GM18505 (cell line): Measurements from ENCODE around the gene ABHD16A.

Experiments
- ATAC-seq: cut with Tn5 transposase; IDR thresholded peaks from one replicate; pipeline ENCODE4 v1.9.1; 2021; ENCODE audit not compliant: unreplicated experiment
- POLR2A ChIP-seq: IDR thresholded peaks from 4 replicates; pipeline ENCODE4 v1.6.1; 2011; ENCODE audit warnings: borderline replicate concordance; ENCODE audit not compliant: insufficient read depth, insufficient read length; ENCODE audit errors: extremely low read depth

ABHD16A gene

DNA sequence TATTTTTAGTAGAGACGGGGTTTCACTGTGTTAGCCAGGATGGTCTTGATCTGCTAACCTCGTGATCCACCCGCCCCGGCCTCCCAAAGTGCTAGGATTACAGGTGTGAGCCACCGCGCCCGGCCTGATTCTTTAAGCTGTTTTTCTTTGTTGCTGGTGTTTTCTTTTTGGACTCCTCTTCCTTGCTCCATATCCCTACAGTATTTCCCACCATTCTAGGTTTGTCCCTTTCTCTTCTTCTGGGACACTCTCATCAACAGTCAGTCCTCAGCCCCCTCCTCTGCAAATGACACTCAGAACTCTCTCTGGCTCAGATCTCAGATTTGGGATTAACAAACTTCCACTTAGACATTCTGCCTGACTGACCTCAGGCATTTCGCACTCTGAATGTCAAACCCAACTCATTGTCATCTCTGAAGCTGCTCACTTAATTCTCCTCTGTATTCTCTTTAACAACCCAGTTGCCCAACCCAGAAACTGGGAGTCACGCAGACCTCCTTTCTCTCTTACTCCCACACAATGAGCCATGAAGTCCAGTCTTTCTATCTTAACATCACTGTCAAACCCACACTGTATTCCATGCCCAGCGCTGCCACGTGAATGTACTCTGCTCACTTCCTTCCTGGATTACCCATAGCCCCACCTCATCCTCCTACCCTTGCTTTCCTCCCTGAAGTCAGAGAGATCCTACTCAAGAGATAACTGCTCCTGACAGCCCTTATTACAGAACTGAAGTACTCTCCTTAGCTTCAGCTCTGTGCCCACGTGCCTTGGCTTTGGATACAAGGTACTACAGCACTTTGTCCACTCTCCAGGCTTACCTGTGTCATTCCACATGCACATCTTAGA, 22.6 kb upstream of the ABHD16A start:
- no peak for TF ChIP-seq POLR2A

DNA sequence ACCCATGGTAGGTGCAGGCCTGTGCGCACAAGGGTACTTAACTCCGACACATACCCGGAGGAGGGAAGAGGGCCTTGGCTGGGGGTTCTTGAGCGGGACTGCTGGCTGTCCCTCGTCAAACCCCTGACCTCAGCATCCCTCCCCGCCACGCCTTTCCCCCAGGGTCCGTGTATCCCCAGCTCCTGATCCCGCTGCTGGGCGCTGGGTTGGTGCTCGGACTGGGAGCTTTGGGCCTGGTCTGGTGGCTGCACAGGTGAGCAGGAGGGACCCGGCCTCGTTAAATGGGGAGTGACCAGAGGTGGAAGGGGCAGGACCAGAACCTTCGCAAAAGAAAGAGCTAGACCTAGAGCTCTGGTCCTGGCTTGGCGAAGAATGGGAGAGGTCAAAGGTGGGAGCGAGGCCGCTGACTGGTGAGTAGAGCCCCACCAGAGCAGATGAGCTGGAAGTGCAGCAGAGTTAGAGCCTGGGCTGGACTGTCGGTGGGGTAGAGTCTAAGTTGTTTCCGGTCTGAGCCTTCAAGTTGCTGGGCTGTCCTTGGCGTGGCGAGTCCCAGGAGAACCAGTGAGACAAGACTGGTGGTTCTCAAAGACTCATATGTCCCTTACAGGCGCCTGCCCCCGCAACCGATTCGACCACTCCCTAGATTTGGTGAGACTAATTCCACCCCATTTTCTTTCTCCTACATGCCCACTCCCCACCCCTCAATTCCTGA, 21.0 kb upstream of the ABHD16A start:
- no peak for TF ChIP-seq POLR2A
- no peak for ATAC-seq

More for the DNA sequence above, 22.6 kb upstream of the ABHD16A start:
- ATAC-seq = no peak

DNA sequence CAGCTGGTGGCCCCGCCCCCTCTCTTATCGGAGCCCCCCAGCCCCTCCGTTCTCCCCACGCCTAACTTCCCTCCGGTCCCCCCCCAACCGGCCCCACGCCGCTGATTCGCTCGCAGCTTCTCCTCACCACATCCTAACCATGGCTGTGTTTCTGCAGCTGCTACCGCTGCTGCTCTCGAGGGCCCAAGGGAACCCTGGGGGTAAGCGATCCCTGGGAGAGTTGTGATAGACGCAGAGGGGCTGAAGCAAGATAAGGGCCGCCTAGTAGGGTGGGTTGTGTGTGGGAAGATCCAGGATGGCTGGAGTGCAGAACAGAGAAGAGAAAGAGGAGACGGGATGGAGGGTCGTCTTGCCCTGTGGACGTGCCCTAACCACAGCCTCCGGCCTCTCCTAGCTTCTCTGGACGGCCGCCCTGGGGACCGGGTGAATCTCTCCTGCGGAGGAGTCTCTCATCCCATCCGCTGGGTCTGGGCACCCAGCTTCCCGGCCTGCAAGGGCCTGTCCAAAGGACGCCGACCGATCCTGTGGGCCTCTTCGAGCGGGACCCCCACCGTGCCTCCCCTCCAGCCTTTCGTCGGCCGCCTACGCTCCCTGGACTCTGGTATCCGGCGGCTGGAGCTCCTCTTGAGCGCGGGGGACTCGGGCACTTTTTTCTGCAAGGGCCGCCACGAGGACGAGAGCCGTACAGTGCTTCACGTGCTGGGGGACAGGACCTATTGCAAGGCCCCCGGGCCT, 20.3 kb upstream of the ABHD16A start, which contains the start of gene MPIG6B:
TSS of gene MPIG6B (plus strand) at position 129 of the 735 bp plus-strand sequence. CDS start at position 140, 11 bp downstream.
- TF ChIP-seq POLR2A = no peak
- no peak for ATAC-seq

DNA sequence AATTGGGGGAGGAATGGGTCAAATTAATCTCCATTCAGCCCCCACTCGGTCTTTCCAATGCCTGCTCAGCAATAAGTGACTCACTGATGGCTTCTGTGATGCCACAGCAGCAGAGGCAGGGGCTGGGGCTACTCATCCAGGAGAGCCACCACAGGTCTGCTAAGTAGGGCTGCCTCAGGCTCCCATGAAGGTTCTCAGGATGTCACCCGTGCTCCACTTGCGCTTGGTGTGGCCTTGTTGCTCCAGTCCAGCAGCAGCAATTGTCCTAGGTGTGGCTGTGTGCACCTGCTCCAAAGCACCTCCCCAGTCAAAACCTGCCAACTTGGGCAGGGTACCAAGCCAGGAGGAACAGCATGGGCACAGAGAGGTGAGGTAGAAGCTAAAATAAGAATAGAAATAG, 19.0 kb upstream of the ABHD16A start:
- no peak for TF ChIP-seq POLR2A
- ATAC-seq = no peak

DNA sequence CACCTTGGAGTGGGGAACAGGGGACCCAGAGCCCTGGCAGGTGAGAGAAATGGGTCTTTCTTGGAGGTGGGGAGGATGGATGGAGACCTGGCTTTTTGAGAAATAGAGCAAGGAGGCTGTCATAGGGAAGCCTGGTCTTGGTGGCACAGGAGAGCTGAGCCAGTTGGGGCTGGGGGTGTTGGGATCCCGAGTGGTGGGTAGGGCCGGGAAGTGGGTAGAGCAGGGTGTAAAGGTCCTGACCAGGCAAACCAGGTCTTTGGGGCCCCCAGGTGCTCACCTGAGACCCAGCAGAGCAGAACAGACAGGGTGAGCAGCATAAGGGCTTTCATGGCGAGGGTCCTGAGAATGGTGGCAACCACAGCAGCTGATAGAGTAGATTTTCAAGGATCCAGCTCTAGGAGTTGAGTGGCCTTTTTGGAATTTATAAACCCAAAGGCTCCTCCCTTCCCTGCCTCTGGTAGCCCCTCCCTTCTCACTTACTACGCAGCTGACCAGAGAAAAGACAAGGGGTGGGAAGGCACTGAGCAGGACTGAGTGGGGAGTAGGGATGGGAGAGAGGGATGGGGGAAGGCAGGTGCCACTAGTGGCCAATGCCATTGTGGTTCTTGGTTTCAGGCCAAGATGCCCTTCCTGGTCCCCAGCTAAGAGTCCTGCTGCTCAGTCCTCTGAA, 18.4 kb upstream of the ABHD16A start, which contains the start of gene LY6G6C:
TSS of gene LY6G6C (minus strand) at position 396 of the 670 bp plus-strand sequence. CDS start at position 329, 67 bp downstream.
- TF ChIP-seq POLR2A = no peak
- no peak for ATAC-seq

DNA sequence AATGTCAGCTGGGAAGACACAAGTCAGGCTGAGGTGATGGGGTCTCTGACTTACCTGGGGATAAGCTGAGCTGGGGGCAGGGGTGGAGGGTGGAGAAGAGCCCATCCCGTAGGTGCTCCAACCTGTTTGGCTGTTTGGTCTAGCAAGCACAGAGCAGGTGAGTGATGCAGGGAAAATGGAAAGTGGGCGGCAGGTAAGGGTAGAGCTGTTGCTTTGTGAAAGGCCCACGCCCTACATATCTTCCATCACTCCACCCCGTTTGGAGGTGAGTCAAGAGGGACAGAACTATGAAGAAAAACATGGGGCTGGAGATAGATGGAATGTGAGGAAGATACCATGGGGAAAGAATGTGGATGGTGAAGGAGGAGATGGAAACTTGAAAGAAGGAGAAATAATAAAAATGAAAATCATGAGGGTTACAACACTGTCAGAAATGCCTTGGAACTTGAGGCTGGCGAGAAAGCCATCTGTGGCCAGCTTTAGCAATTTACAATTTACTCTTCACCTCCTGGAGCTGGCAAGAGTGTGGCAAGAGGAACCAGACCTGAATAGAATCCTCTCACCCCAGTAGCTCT, 17.2 kb upstream of the ABHD16A start:
- no peak for ATAC-seq
- TF ChIP-seq POLR2A = no peak

DNA sequence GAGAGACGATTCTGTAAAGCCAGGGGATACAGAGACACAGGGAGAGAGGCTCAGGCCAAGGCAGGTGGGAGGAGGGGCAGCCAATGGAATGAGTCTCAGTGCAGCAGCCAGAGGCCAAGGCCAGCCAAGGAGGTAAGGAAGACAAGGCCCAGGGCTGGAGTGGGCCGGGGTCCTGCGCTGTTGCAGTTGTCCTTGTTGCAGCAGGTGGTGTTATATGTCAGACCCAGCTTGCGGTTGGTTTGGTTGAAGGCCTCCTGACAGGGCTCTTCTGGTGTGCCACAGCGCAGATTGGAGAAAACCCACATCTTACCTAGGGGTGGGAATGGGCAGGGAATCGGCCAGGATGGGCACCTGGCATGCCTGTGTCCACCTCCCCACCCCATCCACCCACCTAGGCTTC, 15.9 kb upstream of the ABHD16A start:
- no peak for TF ChIP-seq POLR2A
- ATAC-seq = no peak

DNA sequence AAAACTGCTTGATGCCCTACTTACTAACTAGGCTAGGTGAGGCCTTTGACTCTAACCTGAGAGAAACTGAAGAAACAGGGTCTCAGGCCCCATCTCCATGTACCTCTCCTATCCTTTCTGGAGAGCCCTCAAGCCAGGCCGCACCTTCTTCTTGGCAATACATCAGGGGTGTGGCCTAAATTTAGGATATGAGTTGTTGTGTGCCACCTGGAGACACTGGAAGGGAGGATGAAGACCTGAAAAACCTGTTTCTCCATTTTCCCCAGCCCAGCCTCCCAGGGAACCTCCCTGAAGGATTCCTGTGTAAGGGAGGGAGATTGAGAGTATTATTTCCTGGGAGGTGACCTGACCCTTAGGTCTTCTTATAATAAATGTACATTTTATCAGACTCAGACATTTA, 15.1 kb upstream of the ABHD16A start:
- ATAC-seq = no peak

DNA sequence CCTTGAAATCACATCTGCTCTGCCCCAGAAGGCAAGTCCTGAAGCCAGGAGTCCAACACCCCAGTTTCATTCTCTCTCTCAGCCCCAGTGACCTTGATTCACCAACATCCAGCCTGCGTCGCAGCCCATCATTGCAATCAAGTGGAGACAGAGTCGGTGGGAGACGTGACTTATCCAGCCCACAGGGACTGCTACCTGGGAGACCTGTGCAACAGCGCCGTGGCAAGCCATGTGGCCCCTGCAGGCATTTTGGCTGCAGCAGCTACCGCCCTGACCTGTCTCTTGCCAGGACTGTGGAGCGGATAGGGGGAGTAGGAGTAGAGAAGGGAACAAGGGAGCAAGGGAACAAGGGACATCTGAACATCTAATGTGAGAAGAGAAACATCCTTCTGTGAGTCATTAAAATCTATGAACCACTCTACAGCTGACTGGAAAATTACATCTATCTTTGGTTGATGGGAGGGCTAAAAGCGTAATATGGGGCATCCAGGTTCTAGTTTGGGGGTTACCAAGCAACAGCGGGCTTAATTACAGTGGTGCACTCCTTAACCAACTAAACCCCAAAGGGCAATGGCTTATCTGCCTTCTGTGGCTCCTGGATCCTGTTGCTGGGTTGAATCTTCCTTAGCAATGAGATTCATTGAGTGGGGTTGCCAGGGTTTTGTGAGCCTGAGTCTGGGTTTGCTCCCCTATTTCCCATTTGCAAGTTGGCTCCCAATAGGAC, 14.5 kb upstream of the ABHD16A start:
- no peak for TF ChIP-seq POLR2A
- ATAC-seq = no peak

More for the DNA sequence above, 15.1 kb upstream of the ABHD16A start:
- no peak for TF ChIP-seq POLR2A

DNA sequence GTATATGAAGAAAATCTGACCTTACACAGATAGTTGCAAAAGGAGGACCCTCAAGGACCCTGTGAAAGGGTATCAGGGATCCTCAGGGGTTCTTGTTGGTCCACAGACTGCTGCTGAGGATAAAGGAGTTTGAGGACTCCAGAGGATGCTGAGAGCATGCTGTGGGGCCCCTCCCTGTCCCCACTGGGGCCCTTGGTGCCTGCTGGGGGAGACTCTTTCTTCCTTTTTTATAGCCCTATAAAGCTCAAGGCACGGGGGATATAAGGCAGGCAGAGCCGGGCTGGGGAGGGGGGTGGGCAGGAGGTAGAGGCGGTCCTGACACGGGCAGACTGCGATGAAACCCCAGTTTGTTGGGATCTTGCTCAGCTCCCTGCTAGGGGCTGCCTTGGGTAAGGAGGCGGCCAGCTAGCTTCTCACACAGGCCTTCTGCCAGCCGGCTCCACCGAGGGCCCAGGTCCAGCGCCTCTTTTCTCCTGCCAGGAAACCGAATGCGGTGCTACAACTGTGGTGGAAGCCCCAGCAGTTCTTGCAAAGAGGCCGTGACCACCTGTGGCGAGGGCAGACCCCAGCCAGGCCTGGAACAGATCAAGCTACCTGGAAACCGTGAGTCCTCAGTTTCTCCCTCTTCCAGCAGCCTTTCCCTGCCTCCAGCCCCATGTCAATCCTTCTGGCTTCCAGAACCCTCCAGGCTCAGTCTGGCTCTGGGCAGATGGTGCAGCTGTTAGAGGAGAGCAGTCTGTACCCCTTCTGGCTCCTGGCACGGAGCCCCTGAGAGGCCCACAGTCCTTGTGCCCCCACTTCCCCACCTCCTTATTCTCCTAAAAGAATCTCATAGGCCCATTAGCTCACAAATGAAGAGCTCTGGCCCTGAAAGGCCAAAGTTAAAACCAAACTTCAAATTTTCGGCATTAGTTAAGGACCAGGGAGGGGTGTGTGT, 12.2 kb upstream of the ABHD16A start, which contains the start of gene LY6G6D:
TSS of gene LY6G6D (plus strand) at position 327 of the 937 bp plus-strand sequence. CDS start at position 335, 8 bp downstream.
- TF ChIP-seq POLR2A = no peak
- no peak for ATAC-seq
